ENCODE data around the gene CCAR1.
"Not testable (repeated sequence)": the region's sequence is repeated elsewhere in the genome, so short reads cannot be mapped to it uniquely, and the experiment has no call there.

The CCAR1 gene

DNA sequence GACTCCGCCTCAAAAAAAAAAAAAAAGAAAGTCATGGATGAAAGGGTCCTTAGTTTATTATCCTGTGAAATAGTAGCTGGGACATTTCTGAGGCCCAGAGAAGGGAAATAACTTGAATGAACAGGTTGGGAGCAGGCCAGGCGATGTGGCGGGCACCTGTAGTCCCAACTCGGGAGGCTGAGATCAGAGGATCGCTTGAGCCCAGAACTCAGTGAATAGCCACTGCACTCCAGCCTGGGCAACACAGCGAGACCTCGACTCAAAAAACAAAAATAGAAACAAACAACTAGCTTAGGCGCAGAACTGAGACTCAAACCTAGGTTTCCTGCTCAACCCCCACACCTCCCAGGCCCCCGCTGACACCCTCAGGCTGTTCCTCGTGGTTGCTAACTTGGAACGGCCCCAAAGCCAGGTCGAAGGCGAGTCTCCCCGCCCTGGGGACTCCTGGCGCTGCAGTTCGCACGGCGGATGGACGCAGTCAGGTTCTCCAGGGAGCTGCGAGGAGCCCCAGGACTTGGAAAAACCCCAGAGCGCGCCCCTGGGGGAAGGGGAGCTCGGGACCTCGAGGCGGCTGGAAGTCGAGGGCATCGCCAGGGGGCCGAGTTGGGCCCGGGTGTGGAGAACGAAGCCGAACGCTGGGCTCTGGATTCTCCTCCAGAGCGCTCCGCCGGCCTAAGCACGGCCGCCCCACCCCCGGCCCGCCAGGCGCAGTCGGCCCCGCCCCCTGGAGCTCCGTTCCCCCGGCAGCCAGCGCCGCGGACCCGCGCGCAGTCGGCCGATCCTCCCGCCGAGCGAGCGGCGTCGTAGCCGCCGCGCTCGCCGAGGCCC, 105.9 kb downstream of the CCAR1 start, which contains the start of gene STOX1:
Gene STOX1 (plus strand): TSS at position 768 of the 828 bp plus-strand sequence. CDS start 93 bp downstream, outside the sequence.
- peak in 1 of 2 donors; percentile 58 for DNase-seq (ENCODE audit: low read depth in 1 of 2, low spot score in 1 of 2)

DNA sequence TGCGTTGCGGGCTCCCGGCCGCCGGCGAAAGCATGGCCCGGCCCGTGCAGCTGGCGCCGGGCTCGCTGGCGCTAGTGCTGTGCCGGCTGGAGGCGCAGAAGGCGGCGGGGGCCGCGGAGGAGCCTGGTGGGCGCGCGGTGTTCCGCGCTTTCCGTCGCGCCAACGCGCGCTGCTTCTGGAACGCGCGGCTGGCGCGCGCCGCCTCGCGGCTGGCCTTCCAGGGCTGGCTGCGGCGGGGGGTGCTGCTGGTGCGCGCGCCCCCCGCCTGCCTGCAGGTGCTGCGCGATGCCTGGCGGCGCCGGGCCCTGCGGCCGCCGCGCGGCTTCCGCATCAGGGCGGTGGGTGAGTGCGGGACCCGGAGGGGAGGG, 106.5 kb downstream of the CCAR1 start:
- not testable (repeated sequence) for DNase-seq (ENCODE audit: low read depth in 1 of 2, low spot score in 1 of 2)

DNA sequence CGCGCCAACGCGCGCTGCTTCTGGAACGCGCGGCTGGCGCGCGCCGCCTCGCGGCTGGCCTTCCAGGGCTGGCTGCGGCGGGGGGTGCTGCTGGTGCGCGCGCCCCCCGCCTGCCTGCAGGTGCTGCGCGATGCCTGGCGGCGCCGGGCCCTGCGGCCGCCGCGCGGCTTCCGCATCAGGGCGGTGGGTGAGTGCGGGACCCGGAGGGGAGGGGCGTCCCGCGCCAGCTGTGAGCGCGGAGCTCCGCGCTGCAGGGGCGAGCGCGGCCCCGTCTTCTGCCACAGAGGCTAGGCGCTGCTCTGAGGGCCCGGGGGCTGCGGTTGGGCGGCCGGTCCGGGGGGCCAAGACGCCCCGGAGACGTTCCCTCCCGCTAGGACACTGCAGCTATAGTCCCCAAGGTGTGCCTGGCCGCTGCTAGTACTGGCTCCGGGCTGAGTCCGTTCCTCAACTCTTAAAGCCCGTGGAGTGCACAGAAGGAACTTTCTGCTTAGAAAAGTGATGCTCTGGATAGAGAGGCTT, 107.1 kb downstream of the CCAR1 start:
- not testable (repeated sequence) for DNase-seq (ENCODE audit: low read depth in 1 of 2, low spot score in 1 of 2)

- no peak for DNase-seq (ENCODE audit: low read depth in 1 of 2, low spot score in 1 of 2)
Measured at GRCh38 chr10:68828833-68829232, 107.8 kb downstream of the CCAR1 start.

DNA sequence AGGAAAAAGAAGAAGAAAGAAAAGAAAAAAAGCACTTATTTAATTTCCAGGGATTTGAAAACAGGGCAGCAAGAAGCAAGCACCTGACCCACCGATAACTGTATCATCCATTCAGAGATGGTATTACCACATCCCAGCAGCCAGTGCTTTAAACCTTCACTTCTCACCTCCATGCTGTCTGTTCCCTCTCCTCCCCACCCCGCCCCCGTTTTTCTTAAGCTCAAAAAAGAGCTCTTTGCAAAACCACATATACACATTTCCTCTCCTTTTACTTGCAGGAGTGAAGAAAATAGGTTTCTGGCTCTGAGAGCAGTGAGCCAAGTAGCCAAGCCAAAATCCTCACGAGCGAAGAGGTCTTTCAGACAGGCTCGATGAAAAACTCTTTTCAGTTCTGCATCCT, 108.5 kb downstream of the CCAR1 start:
- no peak for DNase-seq (ENCODE audit: low read depth in 1 of 2, low spot score in 1 of 2)

GRCh38 chr10:68829952-68830351, 108.9 kb downstream of the CCAR1 start:
- DNase-seq (ENCODE audit: low read depth in 1 of 2, low spot score in 1 of 2), result no peak

DNA sequence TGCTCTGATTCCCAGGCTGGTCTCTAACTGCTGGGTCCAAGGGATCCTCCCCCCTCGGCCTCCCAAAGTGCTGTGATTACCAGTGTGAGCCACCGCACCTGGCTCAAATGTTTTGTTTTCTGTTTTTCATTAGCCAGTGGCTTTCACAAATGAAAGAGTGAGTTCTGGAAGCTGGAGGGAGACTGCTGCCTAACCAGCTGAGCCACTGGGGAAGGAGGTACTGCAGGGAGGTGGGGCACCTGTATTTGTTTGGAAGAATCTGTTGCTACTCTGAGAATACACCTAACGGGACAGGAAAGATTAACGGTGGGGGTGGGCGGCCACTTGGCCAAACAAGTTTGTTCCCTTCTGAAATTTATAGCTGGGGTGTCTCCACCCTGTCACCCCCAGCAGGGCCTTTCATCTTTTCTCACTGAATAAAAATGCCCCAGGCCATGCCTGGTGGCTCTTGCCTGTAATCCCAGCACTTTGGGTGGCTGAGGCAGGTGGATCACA, 111.0 kb downstream of the CCAR1 start:
- no peak for DNase-seq (ENCODE audit: low read depth in 1 of 2, low spot score in 1 of 2)

DNA sequence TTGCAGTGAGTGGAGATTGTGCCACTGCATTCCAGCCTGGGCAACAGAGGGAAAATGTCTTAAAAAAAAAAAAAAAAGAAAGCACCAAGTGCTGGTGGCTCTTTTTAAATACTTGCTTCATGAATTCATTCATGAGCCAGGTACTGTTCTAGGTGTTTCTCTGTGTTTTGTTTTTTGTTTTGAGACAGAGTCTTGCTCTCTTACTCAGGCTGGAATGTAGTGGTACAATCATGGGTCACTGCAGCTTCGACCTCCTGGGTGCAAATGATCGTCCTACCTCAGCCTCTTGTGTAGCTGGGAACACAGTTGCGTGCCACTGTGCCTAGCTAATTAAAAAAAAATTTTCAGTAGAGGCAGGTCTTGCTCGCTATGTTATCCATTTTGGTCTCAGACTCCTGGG, 111.6 kb downstream of the CCAR1 start:
- DNase-seq (ENCODE audit: low read depth in 1 of 2, low spot score in 1 of 2), result no peak

DNA sequence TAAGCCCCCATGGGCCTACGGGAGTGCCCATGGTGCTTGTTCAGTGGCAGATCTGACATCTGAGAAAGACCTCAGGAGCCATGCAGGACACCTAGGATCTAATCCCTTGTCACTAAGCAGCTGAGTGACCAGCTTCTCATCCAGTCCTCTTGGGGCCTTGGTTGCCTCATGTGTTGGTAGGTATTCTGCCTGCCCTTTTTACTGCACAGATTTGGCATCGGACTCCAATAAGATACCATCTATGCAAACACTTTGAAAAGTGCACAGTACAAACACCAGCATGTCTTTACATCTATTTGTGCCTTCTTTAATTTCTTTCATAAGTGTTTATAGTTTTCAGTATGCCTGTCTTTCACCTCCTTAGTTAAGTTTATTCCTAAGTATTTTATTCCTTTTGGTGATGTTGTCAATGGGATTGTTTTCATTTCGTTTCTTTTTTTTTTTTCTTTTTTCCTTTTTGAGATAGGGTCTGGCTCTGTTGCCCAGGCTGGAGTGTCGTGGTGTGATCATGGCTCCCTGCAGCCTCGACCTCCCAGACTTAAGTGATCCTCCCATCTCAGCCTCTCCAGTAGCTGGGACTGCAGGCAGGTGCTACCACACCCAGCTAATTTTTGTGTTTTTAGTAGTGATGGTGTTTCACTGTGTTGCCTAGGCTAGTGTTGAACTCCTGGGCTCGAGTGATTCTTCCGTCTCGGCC, 116.7 kb downstream of the CCAR1 start:
- DNase-seq (ENCODE audit: low read depth in 1 of 2, low spot score in 1 of 2), result no peak

GRCh38 chr10:68840650-68841049, 119.6 kb downstream of the CCAR1 start:
- DNase-seq (ENCODE audit: low read depth in 1 of 2, low spot score in 1 of 2), result not testable (repeated sequence)

Measured in stimulated activated CD4-positive, alpha-beta T cell treated with anti-CD3 and anti-CD28 coated beads, Interleukin-15, amount 100 ng/mL, for 1 hour (primary cell).